HG03432 (cell line): ENCODE measurements around the gene CCDC90B.
A peak's percentile ranks its signal among the peaks of the same experiment; 100 is the strongest.

ENCODE experiments used
- ATAC-seq: cut with Tn5 transposase; IDR thresholded peaks from one replicate; pipeline ENCODE4 v1.9.1; 2021; ENCODE audit warnings: mild to moderate bottlenecking, moderate library complexity; ENCODE audit not compliant: unreplicated experiment

Gene CCDC90B

GRCh38 chr11:83241291-83241946, 44.7 kb downstream of the CCDC90B start:
- ATAC-seq: peak; percentile 94

DNA sequence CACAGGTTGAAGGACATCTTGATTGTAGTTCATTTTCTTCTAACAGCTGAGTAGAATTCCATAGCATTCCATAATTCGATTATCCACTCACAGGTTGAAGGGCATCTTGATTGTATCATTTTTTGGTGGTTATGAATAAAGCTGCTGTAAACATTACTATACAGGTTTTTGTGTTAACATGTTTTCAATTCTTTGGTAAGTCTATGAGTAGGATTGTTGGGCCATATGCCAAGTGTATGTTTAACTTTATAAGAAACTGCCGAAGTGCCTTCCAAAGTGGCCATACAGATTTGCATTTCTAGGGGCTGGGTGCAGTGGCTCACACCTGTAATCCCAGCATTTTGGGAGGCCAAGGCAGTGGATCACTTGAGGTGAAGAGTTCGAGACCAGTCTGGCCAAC, 48.1 kb downstream of the CCDC90B start:
- ATAC-seq: no peak

DNA sequence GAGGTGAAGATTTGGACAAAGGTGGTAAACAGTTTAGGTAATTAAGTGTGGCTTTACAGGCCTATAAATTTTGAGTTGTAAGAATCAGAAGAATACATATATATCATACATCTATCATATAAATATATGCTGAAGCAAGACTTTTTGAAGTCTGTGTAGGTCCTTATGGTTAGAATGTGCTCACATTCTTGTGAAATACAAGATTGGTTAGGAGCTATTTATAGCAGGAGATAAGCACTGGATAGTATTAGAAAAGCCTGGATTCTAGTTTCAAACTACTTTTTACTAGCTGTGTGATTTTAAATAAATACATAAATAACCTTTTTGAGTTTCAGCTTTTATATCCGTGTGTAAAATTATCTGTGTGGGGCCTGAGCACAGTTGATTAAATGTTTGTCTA, 50.3 kb downstream of the CCDC90B start:
- ATAC-seq: no peak

- no peak for ATAC-seq
Observed at GRCh38 chr11:83223457-83223856, 62.7 kb downstream of the CCDC90B start.

DNA sequence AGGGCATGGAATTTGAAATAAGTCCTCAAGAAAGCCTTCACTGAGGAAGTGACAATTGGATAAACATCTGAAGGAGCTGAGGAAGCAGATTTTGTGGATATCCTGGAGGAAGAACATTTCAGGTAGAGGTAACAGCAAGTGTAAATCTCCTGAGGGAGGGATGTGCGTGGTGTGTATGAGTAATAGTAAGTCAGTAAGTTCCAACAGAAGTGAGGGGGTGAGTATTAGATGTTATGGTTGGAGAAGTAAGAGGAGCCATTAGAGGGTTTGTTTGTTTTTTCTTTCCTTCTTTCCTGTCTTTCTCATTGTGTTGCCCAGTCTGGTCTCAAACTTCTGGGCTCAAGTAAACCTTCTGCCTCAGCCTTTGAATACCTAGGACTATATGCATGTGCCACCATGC, 63.7 kb downstream of the CCDC90B start:
- no peak for ATAC-seq

DNA sequence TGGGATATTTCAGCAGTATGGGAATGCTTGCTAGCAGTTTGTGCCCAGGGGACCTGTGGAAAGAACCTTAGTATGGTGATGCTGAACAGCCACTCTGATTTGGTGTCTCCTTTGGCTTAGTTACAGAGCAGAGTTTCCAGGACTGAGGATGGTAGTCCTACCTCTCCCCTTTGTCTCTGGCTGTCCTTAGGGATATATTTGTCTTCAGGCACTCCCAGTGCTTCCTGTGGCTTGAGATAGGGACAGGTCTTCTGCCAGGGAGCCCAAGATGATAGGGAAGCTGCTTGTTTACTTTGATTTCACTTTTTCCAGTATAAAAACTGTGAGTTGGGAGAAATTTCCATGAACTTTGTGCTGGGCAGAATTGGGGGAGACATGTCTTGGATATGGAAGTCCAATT, 64.5 kb downstream of the CCDC90B start:
- no peak for ATAC-seq

GRCh38 chr11:83220260-83220659, 65.9 kb downstream of the CCDC90B start:
- no peak for ATAC-seq

- ATAC-seq: no peak
Observed at GRCh38 chr11:83219095-83219494, 67.1 kb downstream of the CCDC90B start.
